SH-SY5Y (cell line): Measurements from ENCODE around the gene PTPRD.

ENCODE experiments used
- GATA2 ChIP-seq: IDR thresholded peaks from 2 replicates; pipeline ENCODE4 v1.6.1; 2011; ENCODE audit warnings: mild to moderate bottlenecking, low read depth, low read length
- GATA3 ChIP-seq: IDR thresholded peaks from 2 replicates; pipeline ENCODE4 v1.6.1; 2011; ENCODE audit warnings: low read depth, mild to moderate bottlenecking, low read length, moderate library complexity

The PTPRD gene

GRCh38 chr9:9963841-9964240 is 649.0 kb downstream of the PTPRD start:
- TF ChIP-seq GATA3 (no peak), GATA2 (no peak)

GRCh38 chr9:9961934-9962333 is 650.9 kb downstream of the PTPRD start:
- TF ChIP-seq GATA2, result no peak
- TF ChIP-seq GATA3, result no peak

GRCh38 chr9:9961487-9961886 is 651.3 kb downstream of the PTPRD start:
- TF ChIP-seq GATA3, result peak; percentile 58
- TF ChIP-seq GATA2, result peak; percentile 58

- no peak for TF ChIP-seq GATA3
- no peak for TF ChIP-seq GATA2
Observed at GRCh38 chr9:9951556-9952160, 661.1 kb downstream of the PTPRD start.

GRCh38 chr9:9950813-9951212 is 662.0 kb downstream of the PTPRD start:
- no peak for TF ChIP-seq GATA3
- TF ChIP-seq GATA2, result no peak

GRCh38 chr9:9949978-9950377 is 662.8 kb downstream of the PTPRD start:
- no peak for TF ChIP-seq GATA2
- no peak for TF ChIP-seq GATA3

GRCh38 chr9:9949368-9949767 is 663.4 kb downstream of the PTPRD start:
- TF ChIP-seq GATA2, result no peak
- no peak for TF ChIP-seq GATA3

- TF ChIP-seq GATA2, result no peak
- no peak for TF ChIP-seq GATA3
Observed at GRCh38 chr9:9945966-9946365, 666.8 kb downstream of the PTPRD start.

GRCh38 chr9:9942764-9943424 is 669.9 kb downstream of the PTPRD start:
- no peak for TF ChIP-seq GATA3
- TF ChIP-seq GATA2, result no peak

GRCh38 chr9:9938432-9938831 is 674.4 kb downstream of the PTPRD start:
- TF ChIP-seq GATA3 (no peak), GATA2 (no peak)

- TF ChIP-seq GATA2 (no peak), GATA3 (no peak)
Observed at GRCh38 chr9:9924376-9924775, 688.4 kb downstream of the PTPRD start.

- TF ChIP-seq GATA2, result no peak
- TF ChIP-seq GATA3, result no peak
Observed at GRCh38 chr9:9921805-9922204, 691.0 kb downstream of the PTPRD start.

GRCh38 chr9:9920425-9921060 is 692.3 kb downstream of the PTPRD start:
- TF ChIP-seq GATA3 (no peak), GATA2 (no peak)

- TF ChIP-seq GATA2, result no peak
- no peak for TF ChIP-seq GATA3
Observed at GRCh38 chr9:9919174-9919775, 693.5 kb downstream of the PTPRD start.

- TF ChIP-seq GATA3 (no peak), GATA2 (no peak)
Observed at GRCh38 chr9:9917400-9917799, 695.4 kb downstream of the PTPRD start.
